Neutrophil (primary cell): ENCODE measurements around the gene MYO1E.

Experiments
- H3K27ac ChIP-seq: fragments of 200-600 bp; sonication (generic); 2 replicates; pipeline ENCODE4 v1.5.1; 2016; ENCODE audit warnings: mild to moderate bottlenecking, moderate library complexity
- H3K27me3 ChIP-seq: fragments of 200-600 bp; sonication (generic); 2 replicates; pipeline ENCODE4 v1.6.0; 2016; ENCODE audit warnings: mild to moderate bottlenecking
- H3K36me3 ChIP-seq: fragments of 200-600 bp; sonication (generic); 2 replicates; pipeline ENCODE4 v1.5.1; 2017
- H3K4me1 ChIP-seq, 2 experiments: fragments of 200-600 bp in 1 of 2; sonication (generic) in 1 of 2; 1 replicate in 1 of 2; 2 replicates in 1 of 2; pipeline versions ENCODE4 v1.5.1 to v1.6.1; 2013 to 2016; ENCODE audit warnings: low read depth in 1 of 2, low read length in 1 of 2, mild to moderate bottlenecking in 1 of 2, moderate library complexity in 1 of 2; ENCODE audit not compliant: control insufficient read depth in 1 of 2, insufficient read depth in 1 of 2
- H3K4me3 ChIP-seq, 2 experiments: fragments of 200-600 bp in 1 of 2; sonication (generic) in 1 of 2; 1 replicate in 1 of 2; 2 replicates in 1 of 2; pipeline ENCODE4 v1.5.1; 2013 to 2016; ENCODE audit warnings: low read depth in 1 of 2, low read length in 1 of 2, mild to moderate bottlenecking in 1 of 2, moderate library complexity in 1 of 2
- H3K9me3 ChIP-seq: fragments of 200-600 bp; sonication (generic); 2 replicates; pipeline ENCODE4 v1.5.1; 2016
- TF ChIP-seq, protein P1 (sequence below): fragments of 200-600 bp; sonication (generic); IDR thresholded peaks from 2 replicates; pipeline ENCODE4 v1.5.1; 2016; ENCODE audit warnings: antibody characterized with exemption

MYO1E gene

GRCh38 chr15:59096429-59096828 lies 276.2 kb downstream of the MYO1E start:
- TF ChIP-seq, protein P1, sequence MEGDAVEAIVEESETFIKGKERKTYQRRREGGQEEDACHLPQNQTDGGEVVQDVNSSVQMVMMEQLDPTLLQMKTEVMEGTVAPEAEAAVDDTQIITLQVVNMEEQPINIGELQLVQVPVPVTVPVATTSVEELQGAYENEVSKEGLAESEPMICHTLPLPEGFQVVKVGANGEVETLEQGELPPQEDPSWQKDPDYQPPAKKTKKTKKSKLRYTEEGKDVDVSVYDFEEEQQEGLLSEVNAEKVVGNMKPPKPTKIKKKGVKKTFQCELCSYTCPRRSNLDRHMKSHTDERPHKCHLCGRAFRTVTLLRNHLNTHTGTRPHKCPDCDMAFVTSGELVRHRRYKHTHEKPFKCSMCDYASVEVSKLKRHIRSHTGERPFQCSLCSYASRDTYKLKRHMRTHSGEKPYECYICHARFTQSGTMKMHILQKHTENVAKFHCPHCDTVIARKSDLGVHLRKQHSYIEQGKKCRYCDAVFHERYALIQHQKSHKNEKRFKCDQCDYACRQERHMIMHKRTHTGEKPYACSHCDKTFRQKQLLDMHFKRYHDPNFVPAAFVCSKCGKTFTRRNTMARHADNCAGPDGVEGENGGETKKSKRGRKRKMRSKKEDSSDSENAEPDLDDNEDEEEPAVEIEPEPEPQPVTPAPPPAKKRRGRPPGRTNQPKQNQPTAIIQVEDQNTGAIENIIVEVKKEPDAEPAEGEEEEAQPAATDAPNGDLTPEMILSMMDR = no peak
- no peak overlapping the region for H3K27ac ChIP-seq
- no peaks in the 10 kb centered on the region for H3K4me1 ChIP-seq
- no peaks in the 10 kb centered on the region for H3K27me3 ChIP-seq
- no peaks in the 10 kb centered on the region for H3K9me3 ChIP-seq
- peaks cover 76% of the 10 kb centered on the region for H3K36me3 ChIP-seq
- H3K4me3 ChIP-seq = no peak overlapping the region

DNA sequence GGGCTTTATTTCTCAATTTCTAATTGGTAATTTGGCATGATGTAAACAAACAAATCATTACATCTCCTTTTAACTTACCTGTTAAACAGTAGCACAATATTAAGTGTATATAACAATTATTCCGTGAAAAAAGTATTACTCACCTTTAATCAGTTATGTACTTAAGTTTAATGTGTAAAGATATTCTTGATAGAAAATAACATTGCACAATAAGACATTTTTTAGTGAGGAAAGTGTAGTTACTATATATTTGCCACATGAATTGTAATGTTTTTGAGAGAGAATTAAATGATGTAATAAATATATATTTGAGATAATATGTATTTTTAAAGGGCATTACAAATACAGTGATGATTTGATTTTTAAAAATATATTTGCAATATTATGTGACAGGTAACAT lies 278.6 kb downstream of the MYO1E start:
- Histone ChIP-seq H3K36me3 (peaks cover 91% of the 10 kb centered on the region), H3K9me3 (no peaks in the 10 kb centered on the region), H3K27me3 (no peaks in the 10 kb centered on the region), H3K27ac (no peak overlapping the region), H3K4me1 (no peaks in the 10 kb centered on the region), H3K4me3 (no peak overlapping the region)
- TF ChIP-seq, protein P1 = no peak

- Histone ChIP-seq H3K4me1 (no peaks in the 10 kb centered on the region), H3K27me3 (no peaks in the 10 kb centered on the region), H3K4me3 (no peak overlapping the region), H3K36me3 (peaks cover 93% of the 10 kb centered on the region), H3K27ac (no peak overlapping the region), H3K9me3 (no peaks in the 10 kb centered on the region)
- TF ChIP-seq, protein P1 = no peak
Measured at GRCh38 chr15:59087731-59088130, 284.9 kb downstream of the MYO1E start.
